H9 (cell line): ENCODE data around the gene FSTL4. TPM values are rescaled to one million over a fixed set of nuclear protein-coding genes. Genes with fewer than 3 reads are reported as not detected.

Experiments
- DNase-seq: peaks from one replicate; pipeline ENCODE4 v3.0.0-alpha.2; 2017
- H2AFZ ChIP-seq: one replicate; pipeline ENCODE4 v1.6.1; 2013; ENCODE audit warnings: mild to moderate bottlenecking, low read length, control low read depth, moderate library complexity
- H2AK5ac ChIP-seq: 2 replicates; pipeline ENCODE4 v1.6.1; 2013; ENCODE audit warnings: low read length, control low read depth, mixed read lengths; ENCODE audit not compliant: insufficient read length
- H2BK120ac ChIP-seq: one replicate; pipeline ENCODE4 v1.6.1; 2013; ENCODE audit warnings: low read depth, mild to moderate bottlenecking, low read length, control low read depth, inconsistent platforms; ENCODE audit not compliant: poor library complexity, severe bottlenecking
- H2BK12ac ChIP-seq: 2 replicates; pipeline ENCODE4 v1.6.1; 2013; ENCODE audit warnings: low read length, control low read depth, mixed read lengths, low read depth; ENCODE audit not compliant: insufficient read length
- H2BK15ac ChIP-seq: 2 replicates; pipeline ENCODE4 v1.6.1; 2013; ENCODE audit warnings: low read depth, low read length, control low read depth
- H2BK20ac ChIP-seq: one replicate; pipeline ENCODE4 v1.6.1; 2013; ENCODE audit warnings: low read depth, mild to moderate bottlenecking, low read length, control low read depth, inconsistent platforms; ENCODE audit not compliant: poor library complexity, severe bottlenecking
- H2BK5ac ChIP-seq: 2 replicates; pipeline ENCODE4 v1.6.1; 2013; ENCODE audit warnings: low read length, control low read depth, mixed read lengths; ENCODE audit not compliant: insufficient read length
- H3K14ac ChIP-seq: 2 replicates; pipeline ENCODE4 v1.6.1; 2013; ENCODE audit warnings: low read length, control low read depth; ENCODE audit not compliant: insufficient read depth
- H3K18ac ChIP-seq: 2 replicates; pipeline ENCODE4 v1.6.1; 2013; ENCODE audit warnings: low read depth, mild to moderate bottlenecking, mixed read lengths, low read length, control low read depth; ENCODE audit not compliant: insufficient read length
- H3K23ac ChIP-seq: 2 replicates; pipeline ENCODE4 v1.6.1; 2013; ENCODE audit warnings: low read length, control low read depth, mixed read lengths, low read depth; ENCODE audit not compliant: insufficient read length
- H3K23me2 ChIP-seq: 2 replicates; pipeline ENCODE4 v1.6.1; 2013; ENCODE audit warnings: low read depth, mild to moderate bottlenecking, mixed read lengths, low read length, control low read depth; ENCODE audit not compliant: insufficient read length, poor library complexity, severe bottlenecking
- H3K27ac ChIP-seq: 2 replicates; pipeline ENCODE4 v1.5.1; 2013; ENCODE audit warnings: low read length, control low read depth, mixed read lengths, low read depth; ENCODE audit not compliant: insufficient read length
- H3K27me3 ChIP-seq: 2 replicates; pipeline ENCODE4 v1.6.1; 2013; ENCODE audit warnings: low read length, control low read depth, inconsistent platforms; ENCODE audit not compliant: insufficient read depth
- H3K4ac ChIP-seq: 2 replicates; pipeline ENCODE4 v1.6.1; 2013; ENCODE audit warnings: low read depth, mild to moderate bottlenecking, control low read depth, inconsistent platforms, low read length, moderate library complexity
- H3K4me1 ChIP-seq: 2 replicates; pipeline ENCODE4 v1.6.1; 2013; ENCODE audit warnings: low read length, control low read depth, inconsistent platforms; ENCODE audit not compliant: insufficient read depth
- H3K4me2 ChIP-seq: 2 replicates; pipeline ENCODE4 v1.6.1; 2013; ENCODE audit warnings: low read length, control low read depth, mixed read lengths; ENCODE audit not compliant: insufficient read length, insufficient read depth
- H3K56ac ChIP-seq: 2 replicates; pipeline ENCODE4 v1.6.1; 2013; ENCODE audit warnings: low read depth, mild to moderate bottlenecking, mixed read lengths, low read length, control low read depth; ENCODE audit not compliant: insufficient read length
- H3K79me1 ChIP-seq: 2 replicates; pipeline ENCODE4 v1.6.1; 2013; ENCODE audit warnings: low read depth, mild to moderate bottlenecking, moderate library complexity, low read length, control low read depth, inconsistent platforms; ENCODE audit not compliant: insufficient read depth, poor library complexity, severe bottlenecking
- H3K79me2 ChIP-seq: 2 replicates; pipeline ENCODE4 v1.6.1; 2013; ENCODE audit warnings: low read length, control low read depth, inconsistent platforms; ENCODE audit not compliant: insufficient read depth
- H3K9ac ChIP-seq: 2 replicates; pipeline ENCODE4 v1.6.1; 2013; ENCODE audit warnings: low read length, control low read depth, mixed read lengths; ENCODE audit not compliant: insufficient read length; ENCODE audit errors: extremely low read depth
- H3K9me3 ChIP-seq: one replicate; pipeline ENCODE4 v1.6.1; 2013; ENCODE audit warnings: low read depth, low read length, inconsistent platforms; ENCODE audit not compliant: control insufficient read depth
- H3T11ph ChIP-seq: one replicate; pipeline ENCODE4 v1.6.1; 2013; ENCODE audit warnings: mild to moderate bottlenecking, low read length, control low read depth, inconsistent platforms
- H4K20me1 ChIP-seq: one replicate; pipeline ENCODE4 v1.6.1; 2013; ENCODE audit not compliant: control insufficient read depth, insufficient read length, insufficient read depth
- H4K5ac ChIP-seq: 2 replicates; pipeline ENCODE4 v1.6.1; 2013; ENCODE audit warnings: low read depth, mild to moderate bottlenecking, mixed read lengths, low read length, control low read depth; ENCODE audit not compliant: insufficient read length
- H4K8ac ChIP-seq: replicated peaks from 2 replicates; pipeline ENCODE4 v1.6.1; 2013; ENCODE audit warnings: low read length, control low read depth, mixed read lengths, low read depth; ENCODE audit not compliant: insufficient read length
- H4K91ac ChIP-seq: 2 replicates; pipeline ENCODE4 v1.6.1; 2013; ENCODE audit warnings: low read depth, mild to moderate bottlenecking, moderate library complexity, mixed read lengths, low read length, control low read depth; ENCODE audit not compliant: insufficient read length
- H3K27ac Mint-ChIP-seq, 3 experiments: 2 replicates in 2 of 3; 3 replicates in 1 of 3; pipeline ENCODE4 v1.8.0; 2020 to 2021; ENCODE audit warnings: mixed read lengths in 3 of 3, mild to moderate bottlenecking in 1 of 3, moderate library complexity in 1 of 3
- H3K27me3 Mint-ChIP-seq: 2 replicates; pipeline ENCODE4 v1.8.0; 2021; ENCODE audit warnings: low read depth, mild to moderate bottlenecking, moderate library complexity, mixed read lengths
- H3K36me3 Mint-ChIP-seq, 3 experiments: 2 replicates in 2 of 3; 3 replicates in 1 of 3; pipeline ENCODE4 v1.8.0; 2020 to 2021; ENCODE audit warnings: low read depth in 3 of 3, mixed read lengths in 3 of 3; ENCODE audit not compliant: insufficient read depth in 1 of 3
- H3K4me1 Mint-ChIP-seq, 2 experiments: 2 replicates each; pipeline ENCODE4 v1.8.0; 2020; ENCODE audit warnings: mixed read lengths in 2 of 2
- H3K4me3 Mint-ChIP-seq, 2 experiments: 2 replicates in 1 of 2; 3 replicates in 1 of 2; pipeline ENCODE4 v1.8.0; 2020 to 2021; ENCODE audit warnings: mild to moderate bottlenecking in 2 of 2, mixed read lengths in 2 of 2, moderate library complexity in 1 of 2
- H3K9me3 Mint-ChIP-seq, 2 experiments: 2 replicates in 1 of 2; 3 replicates in 1 of 2; pipeline ENCODE4 v1.8.0; 2020; ENCODE audit warnings: mild to moderate bottlenecking in 2 of 2, mixed read lengths in 2 of 2, moderate library complexity in 1 of 2
- CTCF ChIP-seq: fragments of 200-600 bp; sonication (generic); conservative IDR thresholded peaks from 3 replicates; pipeline ENCODE4 v1.8.0; 2021; ENCODE audit warnings: antibody characterized with exemption, mild to moderate bottlenecking
- WGBS: extraction: QIAGEN DNeasy Blood & Tissue Kit; methylation state at CpG from one replicate; pipeline ENCODE4 v1.1.7; 2013; ENCODE audit warnings: missing lambda C conversion rate, low lambda C conversion rate, mixed read lengths; ENCODE audit not compliant: insufficient read length; ENCODE audit errors: extremely low coverage; 5-methylcytosine and 5-hydroxymethylcytosine counted together
- total RNA-seq: library from RNA; stranded (reverse); gene quantifications from 2 replicates; pipeline ENCODE4 v1.2.1, GENCODE V29; 2021

Gene FSTL4
- total RNA-seq, 1 experiment from 2014 or later: 5.7 TPM

DNA sequence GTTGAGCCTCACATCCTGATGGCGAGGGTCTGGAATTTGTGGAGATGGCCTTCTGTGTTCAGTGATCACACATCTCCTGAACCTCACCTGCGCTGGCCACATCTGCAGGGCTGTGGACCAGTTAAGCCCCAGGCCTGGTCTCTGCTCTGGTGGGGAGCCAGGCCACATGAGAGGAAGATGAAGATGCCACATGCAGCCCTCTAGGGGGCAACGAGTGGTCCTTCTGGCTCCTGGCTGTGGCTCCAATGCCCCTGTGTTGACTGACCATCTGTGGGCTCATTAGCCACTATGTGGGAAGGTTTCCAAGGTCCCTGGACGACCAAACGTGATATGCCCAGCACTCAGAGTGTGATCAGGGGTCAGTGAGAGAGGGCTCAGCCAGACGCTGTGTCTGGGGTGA, 357.5 kb downstream of the FSTL4 start:
- H3K4ac ChIP-seq: no peak overlapping the region
- H3K4me1 Mint-ChIP-seq: peaks cover 20 to 21% of the 10 kb centered on the region in 2 experiments
- no peak overlapping the region for H3K27ac ChIP-seq
- no peaks in the 10 kb centered on the region for H3K79me1 ChIP-seq
- no peak overlapping the region for H3T11ph ChIP-seq
- H3K9me3 ChIP-seq: no peaks in the 10 kb centered on the region
- H3K14ac ChIP-seq: no peak overlapping the region
- no peak overlapping the region for H3K23ac ChIP-seq
- DNase-seq: no peak
- H2AFZ ChIP-seq: no peak overlapping the region
- no peaks in the 10 kb centered on the region for H3K27me3 ChIP-seq
- H3K18ac ChIP-seq: no peak overlapping the region
- no peak overlapping the region for H4K5ac ChIP-seq
- no peaks in the 10 kb centered on the region for H3K23me2 ChIP-seq
- H3K4me2 ChIP-seq: no peak overlapping the region
- H3K9ac ChIP-seq: no peak overlapping the region
- no peak overlapping the region for H2BK120ac ChIP-seq
- no peak overlapping the region for H2AK5ac ChIP-seq
- H2BK15ac ChIP-seq: no peak overlapping the region
- no peak overlapping the region for H3K4me3 Mint-ChIP-seq
- peak; percentile 39 for TF ChIP-seq CTCF
- H4K20me1 ChIP-seq: no peaks in the 10 kb centered on the region
- no peak overlapping the region for H4K91ac ChIP-seq
- H3K56ac ChIP-seq: no peak overlapping the region
- no peaks in the 10 kb centered on the region for H3K79me2 ChIP-seq
- H2BK12ac ChIP-seq: no peak overlapping the region
- no peaks in the 10 kb centered on the region for H3K27me3 Mint-ChIP-seq
- no peak overlapping the region for H2BK5ac ChIP-seq
- no peaks in the 10 kb centered on the region for H3K4me1 ChIP-seq
- no peak overlapping the region for H4K8ac ChIP-seq
- no peaks in the 10 kb centered on the region for H3K36me3 Mint-ChIP-seq
- H3K9me3 Mint-ChIP-seq: no peaks in the 10 kb centered on the region
- no CpG with 5 or more reads among the region's 6 CpGs for WGBS
- no peak overlapping the region for H2BK20ac ChIP-seq
- peak overlapping the region in 1 of 3 experiments; percentile 20; a peak in 1 of 7 replicates for H3K27ac Mint-ChIP-seq
